H7 (cell line): ENCODE data around the gene IGSF1. TPM values are rescaled to one million over a fixed set of nuclear protein-coding genes. Genes with fewer than 3 reads are reported as not detected.

Experiments used
- DNase-seq: peaks from one replicate; pipeline ENCODE4 v3.0.0; 2012
- H3K27me3 ChIP-seq: 2 replicates; pipeline ENCODE4 v1.6.0; 2011; ENCODE audit warnings: mild to moderate bottlenecking, low read length; ENCODE audit not compliant: control insufficient read depth, insufficient read depth
- H3K36me3 ChIP-seq: replicated peaks from 2 replicates; pipeline ENCODE4 v1.5.1; 2011; ENCODE audit warnings: low read length; ENCODE audit not compliant: control insufficient read depth, insufficient read depth
- H3K4me3 ChIP-seq: 2 replicates; pipeline ENCODE4 v1.5.1; 2011; ENCODE audit warnings: low read depth, mild to moderate bottlenecking, control low read depth, low read length, moderate library complexity; ENCODE audit not compliant: insufficient read depth
- total RNA-seq: library from RNA; depleted of rRNA; stranded (reverse); fragments of >200 nt; shearing (Covaris generic); gene quantifications from 2 replicates; pipeline ENCODE4 v1.2.3, GENCODE V29; 2014

The IGSF1 gene
- total RNA-seq, 1 experiment from 2014 or later, result 13.4 TPM

DNA sequence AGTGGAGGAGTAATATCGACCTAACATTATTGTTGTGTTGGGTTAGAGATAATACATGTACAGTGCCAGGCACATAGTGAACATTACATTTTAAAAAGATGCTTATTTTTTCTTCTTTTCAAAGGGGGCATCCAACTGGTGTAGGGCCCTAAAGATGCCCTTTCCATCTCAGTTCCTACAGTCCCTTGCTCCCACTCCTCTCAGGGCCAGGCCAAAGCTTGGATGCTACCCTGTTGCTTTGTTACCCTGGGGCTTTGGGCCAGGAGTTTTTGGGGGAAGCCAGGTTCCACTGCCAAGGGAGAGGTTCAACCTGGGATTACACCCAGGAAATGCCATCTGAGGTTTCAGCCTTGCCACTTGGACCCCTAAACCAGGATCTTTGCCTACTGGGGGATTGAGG, 918 bp downstream of the IGSF1 start:
- DNase-seq, result no peak
- H3K4me3 ChIP-seq, result peak overlapping the region; percentile 65
- no peaks in the 10 kb centered on the region for H3K27me3 ChIP-seq
- H3K36me3 ChIP-seq, result no peaks in the 10 kb centered on the region; the same call in 1 of the 2 replicates

DNA sequence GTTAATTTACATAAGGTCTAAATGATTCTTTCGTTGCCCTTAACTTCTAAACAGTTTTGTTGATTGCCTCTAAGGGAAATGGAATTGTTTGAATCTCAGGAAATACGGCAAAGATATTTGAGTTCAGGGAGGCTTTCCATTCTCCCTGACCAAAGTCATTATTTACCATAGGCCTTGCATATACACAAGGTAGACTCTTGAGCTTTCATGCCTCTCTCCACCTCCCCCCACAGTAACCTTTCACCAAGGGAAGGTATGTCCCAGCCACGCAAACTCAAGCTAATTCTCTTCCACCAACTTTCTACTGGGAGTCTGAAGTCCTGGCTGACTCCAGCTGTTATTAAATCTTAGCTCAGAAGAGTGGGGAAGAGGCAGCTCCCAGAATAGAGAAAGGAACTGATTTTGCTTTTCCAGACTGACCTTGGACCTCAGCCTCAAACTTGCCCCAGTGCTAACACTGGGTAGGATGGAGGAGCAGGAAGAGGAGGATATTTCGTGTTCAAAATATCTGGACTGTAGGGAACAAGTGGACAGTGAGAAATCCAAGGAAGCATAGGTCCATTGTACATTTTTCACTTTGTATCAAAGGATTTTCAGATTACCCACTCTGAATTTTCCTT, 1.4 kb downstream of the IGSF1 start:
- Histone ChIP-seq H3K27me3 (no peaks in the 10 kb centered on the region), H3K4me3 (no peak overlapping the region), H3K36me3 (no peaks in the 10 kb centered on the region; the same call in 1 of the 2 replicates)
- DNase-seq, result no peak

DNA sequence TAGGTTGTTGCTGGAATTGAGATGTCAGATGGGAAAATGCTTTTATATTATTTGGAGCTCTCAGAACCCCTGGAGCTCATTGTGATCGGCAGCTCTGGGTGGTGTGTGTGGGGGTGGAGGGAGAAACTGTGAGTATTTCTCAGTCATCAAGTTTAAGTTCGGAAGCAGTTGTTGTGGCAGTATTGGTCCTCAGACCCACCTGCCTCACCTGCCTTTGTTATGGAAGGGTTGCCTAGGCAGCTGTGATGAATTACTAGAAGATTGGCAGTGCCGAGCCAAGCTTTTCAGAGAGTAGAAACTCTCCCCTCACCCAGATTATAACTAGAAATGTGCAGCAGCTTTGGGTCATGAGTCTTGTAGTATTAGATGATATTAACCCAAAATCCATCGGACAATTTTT, 9.5 kb downstream of the IGSF1 start:
- H3K27me3 ChIP-seq, result no peaks in the 10 kb centered on the region; the same call in 1 of the 2 replicates
- no peak overlapping the region for H3K4me3 ChIP-seq
- H3K36me3 ChIP-seq, result no peaks in the 10 kb centered on the region; the same call in none of the 2 replicates
- DNase-seq, result peak; percentile 56

DNA sequence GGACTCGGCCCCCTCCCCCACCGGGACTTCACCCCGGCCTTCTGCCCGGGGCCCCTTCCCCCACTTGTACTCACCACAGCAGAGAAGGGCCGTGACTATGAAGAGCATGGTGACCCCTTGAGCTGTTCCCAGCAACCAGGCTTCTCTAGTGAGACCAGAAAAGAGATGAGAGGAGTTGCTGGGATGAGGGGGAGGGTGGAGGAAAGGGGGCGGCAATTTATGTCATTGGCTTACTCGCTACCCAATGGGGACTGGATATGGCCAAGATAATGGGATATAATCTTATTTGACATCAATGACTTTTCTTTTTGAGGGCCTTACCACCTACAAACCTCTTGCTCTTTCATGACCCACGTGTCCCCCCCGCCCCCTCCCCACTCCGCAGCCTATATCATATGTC, 9.9 kb downstream of the IGSF1 start:
- peak; percentile 69 for DNase-seq

DNA sequence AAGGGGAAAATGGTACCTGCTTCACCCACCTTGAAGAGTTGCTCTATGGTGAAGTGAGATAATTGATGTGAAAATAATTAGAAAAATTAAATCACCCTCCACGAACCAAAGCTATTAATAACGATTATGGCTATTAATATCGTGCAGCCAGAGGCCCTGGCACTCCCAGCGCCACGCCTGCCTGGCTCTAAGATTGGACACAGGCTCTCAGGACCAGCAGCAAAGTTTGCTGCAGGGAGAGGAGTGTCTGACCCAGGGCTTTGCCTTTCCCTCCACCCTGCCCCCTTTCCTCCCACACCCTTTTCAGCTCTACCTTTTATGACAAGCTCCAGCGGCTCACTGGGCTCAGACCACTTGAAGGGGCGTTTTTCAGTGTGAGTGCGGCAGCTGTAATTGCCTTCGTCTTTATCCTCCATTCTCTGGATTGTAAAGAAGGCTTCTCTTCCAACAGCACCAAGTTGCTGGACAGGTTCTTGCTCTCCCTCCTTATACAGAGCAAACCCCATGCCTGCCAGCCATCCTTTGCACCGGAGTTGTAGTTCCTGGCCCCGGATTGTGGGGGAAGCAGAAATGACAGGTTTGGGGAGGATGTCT, 11.5 kb downstream of the IGSF1 start:
- DNase-seq, result peak; percentile 30
- no peaks in the 10 kb centered on the region; the same call in 1 of the 2 replicates for H3K36me3 ChIP-seq
- no peaks in the 10 kb centered on the region; the same call in 1 of the 2 replicates for H3K27me3 ChIP-seq
- no peak overlapping the region for H3K4me3 ChIP-seq

More for the DNA sequence above, 9.9 kb downstream of the IGSF1 start:
- H3K4me3 ChIP-seq, result no peak overlapping the region
- no peaks in the 10 kb centered on the region; the same call in 1 of the 2 replicates for H3K27me3 ChIP-seq
- H3K36me3 ChIP-seq, result no peaks in the 10 kb centered on the region; the same call in none of the 2 replicates

DNA sequence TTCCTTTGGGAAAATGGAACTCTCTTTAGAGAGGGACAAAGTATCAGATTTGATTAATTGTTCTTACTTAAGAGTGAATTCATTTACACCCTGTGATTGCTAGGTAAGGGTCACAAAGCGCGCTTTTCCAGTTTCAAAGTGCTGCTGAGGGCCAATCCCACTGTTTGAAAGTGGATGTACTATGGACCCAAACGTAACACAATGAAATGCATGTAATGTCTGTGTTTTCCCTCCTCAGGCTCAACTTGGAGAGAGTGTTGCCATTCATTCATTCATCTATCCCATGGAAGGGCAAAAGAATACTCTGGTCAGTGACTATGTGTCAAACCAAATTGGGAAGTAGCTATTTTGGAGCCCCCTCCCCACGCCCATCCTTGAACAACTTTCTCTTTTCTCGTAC, 16.1 kb downstream of the IGSF1 start:
- DNase-seq, result no peak
- Histone ChIP-seq H3K27me3 (no peaks in the 10 kb centered on the region), H3K4me3 (no peak overlapping the region), H3K36me3 (no peaks in the 10 kb centered on the region)

DNA sequence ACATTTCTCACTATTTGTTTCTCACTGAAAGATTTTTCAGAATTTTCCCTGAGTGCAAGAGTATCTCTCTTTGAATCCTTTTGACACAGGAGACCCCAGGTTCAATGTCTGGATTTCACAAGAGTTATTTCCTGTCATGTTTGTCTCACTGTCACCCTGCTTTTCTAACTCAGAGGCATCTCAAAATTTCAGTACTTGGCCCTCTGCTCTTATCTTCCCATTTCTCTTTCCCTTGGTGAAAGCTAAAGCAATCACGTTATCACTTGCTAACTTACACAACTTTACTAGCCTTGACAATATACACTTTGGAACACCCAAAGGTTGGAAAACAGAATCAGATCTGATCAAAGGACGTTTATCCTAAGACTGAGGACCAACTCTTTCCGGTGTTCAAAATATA, 17.3 kb downstream of the IGSF1 start:
- no peak overlapping the region for H3K4me3 ChIP-seq
- DNase-seq, result no peak
- H3K36me3 ChIP-seq, result no peaks in the 10 kb centered on the region
- H3K27me3 ChIP-seq, result no peaks in the 10 kb centered on the region

DNA sequence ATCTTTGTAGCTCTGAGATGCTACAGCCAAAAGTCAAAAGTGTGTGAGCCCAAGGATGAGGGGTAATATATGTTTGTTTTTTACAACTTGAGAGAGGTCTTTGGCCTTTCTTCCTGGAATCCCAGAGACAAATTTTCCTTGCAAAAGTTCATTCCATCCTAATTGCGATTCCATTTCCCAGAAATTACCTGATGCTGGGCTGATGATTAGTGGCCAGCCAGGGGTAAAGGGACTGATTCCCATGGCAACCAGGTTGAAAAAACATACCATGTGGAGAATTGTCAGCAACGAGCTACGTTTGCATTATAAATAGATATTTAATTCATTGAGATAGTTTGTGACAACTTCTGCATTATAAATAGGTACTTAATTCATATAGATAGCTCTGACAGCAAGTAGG, 17.8 kb downstream of the IGSF1 start:
- Histone ChIP-seq H3K36me3 (no peaks in the 10 kb centered on the region), H3K4me3 (no peak overlapping the region), H3K27me3 (no peaks in the 10 kb centered on the region)
- DNase-seq, result peak; percentile 63

DNA sequence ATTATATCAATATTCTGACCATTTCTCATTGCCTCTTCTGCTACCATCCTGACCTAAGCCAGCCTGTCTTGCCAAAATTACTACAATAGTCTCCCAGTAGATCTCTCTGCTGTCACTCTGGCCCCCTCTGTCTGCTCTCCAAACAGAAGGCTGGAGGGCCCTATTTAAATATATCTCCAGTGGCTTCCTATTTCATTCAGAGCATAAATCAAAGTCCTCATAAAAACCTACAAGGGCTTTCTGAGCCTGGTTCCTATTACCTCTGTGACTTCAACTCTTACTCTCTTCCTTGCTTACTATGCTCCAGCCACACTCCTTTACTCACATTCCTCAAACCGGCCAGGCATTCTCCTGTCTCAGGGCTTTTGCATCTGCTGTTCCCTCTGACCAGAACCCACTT, 19.0 kb downstream of the IGSF1 start:
- no peak for DNase-seq
- no peak overlapping the region for H3K4me3 ChIP-seq
- no peaks in the 10 kb centered on the region for H3K36me3 ChIP-seq
- no peaks in the 10 kb centered on the region for H3K27me3 ChIP-seq

DNA sequence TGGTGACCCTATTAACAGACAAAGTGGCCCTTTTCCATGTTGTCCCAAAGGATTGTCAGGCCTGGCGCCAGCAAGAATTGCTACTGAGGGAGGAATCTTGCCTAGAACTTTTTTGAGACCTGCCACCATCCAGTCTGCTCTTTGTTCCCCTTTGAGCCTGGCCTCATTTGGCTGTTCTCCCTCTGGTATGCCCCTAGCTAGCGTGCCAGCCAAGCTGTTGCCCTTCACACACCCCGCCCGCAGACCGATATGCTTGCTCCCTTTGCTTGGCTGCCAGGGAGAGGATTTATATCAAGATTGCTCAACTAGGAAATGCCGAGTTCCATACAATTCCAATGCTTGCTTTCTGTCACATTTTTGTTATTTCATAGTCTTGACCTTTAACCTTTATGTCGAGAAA, 24.4 kb downstream of the IGSF1 start:
- H3K4me3 ChIP-seq, result no peak overlapping the region
- DNase-seq, result no peak
- no peaks in the 10 kb centered on the region for H3K36me3 ChIP-seq
- no peaks in the 10 kb centered on the region for H3K27me3 ChIP-seq

DNA sequence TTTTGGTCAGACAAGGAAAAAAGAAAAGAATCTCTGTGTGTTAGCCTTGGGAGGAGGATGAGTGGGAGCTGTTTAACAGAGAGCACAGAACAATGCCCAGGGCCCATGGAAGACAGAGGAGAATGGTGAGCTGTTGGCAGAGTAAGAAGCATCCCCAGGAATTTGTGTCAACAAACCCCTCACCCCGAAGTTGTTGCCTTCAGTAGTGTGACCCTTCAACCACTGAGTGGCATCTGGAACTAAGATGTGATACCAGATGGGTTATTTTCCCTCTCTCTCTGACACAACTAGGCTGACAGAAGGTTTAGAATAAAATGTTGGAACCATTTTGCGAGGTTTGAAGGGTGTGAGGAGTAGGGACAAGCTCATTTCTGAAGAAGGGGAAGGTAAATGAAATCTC, 25.1 kb downstream of the IGSF1 start:
- H3K27me3 ChIP-seq, result no peaks in the 10 kb centered on the region
- DNase-seq, result no peak
- no peaks in the 10 kb centered on the region for H3K36me3 ChIP-seq
- H3K4me3 ChIP-seq, result no peak overlapping the region

DNA sequence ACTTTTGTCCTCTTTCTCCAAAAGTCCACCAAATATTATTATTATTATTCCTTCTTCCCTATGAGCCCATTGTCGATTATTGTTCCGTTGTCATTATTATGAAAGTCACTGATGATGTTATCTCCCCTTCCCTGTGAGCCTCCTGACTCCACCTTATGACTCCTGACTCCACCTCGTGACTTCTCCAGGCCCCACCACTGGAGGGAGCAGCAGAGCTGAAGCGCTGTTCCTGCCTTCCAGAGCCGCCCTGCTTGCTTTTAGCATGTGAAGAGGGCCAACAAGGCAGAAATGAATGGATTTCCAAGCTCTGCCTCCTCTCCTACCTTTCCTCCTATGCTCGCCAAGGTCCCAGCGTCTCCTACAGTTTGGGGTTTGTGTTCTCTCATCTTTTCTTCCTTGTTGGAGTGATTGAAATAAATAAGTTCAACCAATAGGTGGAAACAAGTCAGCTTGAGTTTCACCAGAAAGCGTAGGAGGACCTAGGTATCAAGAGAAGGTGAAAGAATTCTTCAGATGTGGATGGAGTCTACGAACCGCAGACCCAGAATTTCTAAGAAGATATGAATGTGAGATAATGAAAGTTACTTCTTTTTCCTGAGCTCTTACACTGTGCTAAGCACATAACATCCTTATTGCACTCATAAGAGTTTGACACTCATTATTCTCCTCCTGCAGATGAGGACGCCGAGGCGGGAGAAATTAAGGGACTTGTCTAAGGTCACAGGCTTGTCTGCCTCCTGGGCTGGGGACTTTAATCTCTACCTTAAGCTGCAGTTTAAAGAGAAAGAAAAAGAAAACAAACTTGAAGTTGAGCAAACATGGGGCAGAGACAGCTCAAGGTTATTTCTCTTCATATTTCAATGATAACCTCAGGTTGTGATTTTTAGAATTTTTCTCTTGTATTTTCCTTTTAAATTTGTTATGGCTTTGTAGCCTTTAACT, 26.1 kb downstream of the IGSF1 start:
- H3K27me3 ChIP-seq, result no peaks in the 10 kb centered on the region
- no peak overlapping the region for H3K4me3 ChIP-seq
- peak; percentile 58 for DNase-seq
- no peaks in the 10 kb centered on the region for H3K36me3 ChIP-seq

DNA sequence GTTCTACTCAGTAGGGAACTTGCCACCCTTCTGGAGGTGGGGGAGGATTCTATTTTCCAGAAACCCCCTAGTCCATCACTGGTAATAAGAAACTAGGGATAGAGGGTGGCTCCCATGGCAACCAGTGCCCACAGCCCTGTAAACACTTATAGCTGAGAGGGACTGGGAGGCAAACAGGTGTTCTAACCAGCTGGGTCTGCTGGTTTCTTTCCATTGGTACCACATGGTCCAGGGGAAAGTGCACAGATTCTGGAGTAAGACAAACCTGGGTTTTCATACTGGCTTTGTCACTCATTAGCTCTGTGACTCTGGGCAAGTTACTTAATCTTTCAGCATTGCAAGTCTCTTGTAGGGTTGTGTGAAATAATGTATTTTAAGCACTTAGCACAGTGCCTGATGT, 26.9 kb downstream of the IGSF1 start:
- Histone ChIP-seq H3K4me3 (no peak overlapping the region), H3K27me3 (no peaks in the 10 kb centered on the region), H3K36me3 (no peaks in the 10 kb centered on the region)
- DNase-seq, result no peak

DNA sequence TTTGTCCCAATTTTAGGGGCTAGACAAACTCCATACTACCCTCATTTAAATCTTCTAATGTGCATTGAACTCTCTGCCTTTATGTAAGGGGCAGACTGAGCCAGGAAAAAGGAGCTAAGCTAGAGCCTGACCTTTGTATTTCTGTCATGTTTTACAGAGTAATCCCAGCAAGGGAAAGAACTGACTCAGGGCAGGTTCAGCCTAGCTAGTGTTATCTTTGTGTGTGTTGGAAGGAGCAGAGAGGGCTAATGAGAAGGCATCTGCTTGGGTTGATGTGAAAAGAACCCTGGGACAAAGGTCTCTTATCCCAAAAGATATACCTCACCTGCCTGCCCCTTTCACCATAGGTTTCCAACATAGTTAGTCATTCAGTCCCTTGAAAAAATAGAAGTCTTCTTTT, 31.7 kb downstream of the IGSF1 start:
- Histone ChIP-seq H3K4me3 (no peak overlapping the region), H3K36me3 (no peaks in the 10 kb centered on the region), H3K27me3 (no peaks in the 10 kb centered on the region)
- DNase-seq, result no peak
